ENCODE measurements around the gene CHRNE.

CHRNE gene

DNA sequence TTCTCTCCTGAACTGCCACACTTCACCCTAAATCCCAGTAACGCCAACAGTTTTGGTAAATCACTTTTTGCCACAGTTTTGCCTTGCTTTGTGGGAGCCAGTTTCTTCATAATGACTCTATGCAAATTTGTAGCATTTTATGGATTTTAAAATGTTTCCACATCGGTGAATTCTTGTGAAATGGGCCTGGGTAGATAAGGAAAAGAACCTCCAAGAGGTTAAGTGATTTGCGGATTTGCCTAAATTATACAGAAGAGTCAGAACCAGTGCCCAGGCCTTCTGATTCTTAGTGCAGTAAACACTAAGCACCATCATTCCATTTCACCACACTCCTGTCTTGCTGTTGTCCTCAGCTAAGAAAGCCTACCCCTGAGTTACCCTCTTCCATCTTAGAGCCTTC lies 51.8 kb downstream of the CHRNE start:
- no peak for DNase-seq

DNA sequence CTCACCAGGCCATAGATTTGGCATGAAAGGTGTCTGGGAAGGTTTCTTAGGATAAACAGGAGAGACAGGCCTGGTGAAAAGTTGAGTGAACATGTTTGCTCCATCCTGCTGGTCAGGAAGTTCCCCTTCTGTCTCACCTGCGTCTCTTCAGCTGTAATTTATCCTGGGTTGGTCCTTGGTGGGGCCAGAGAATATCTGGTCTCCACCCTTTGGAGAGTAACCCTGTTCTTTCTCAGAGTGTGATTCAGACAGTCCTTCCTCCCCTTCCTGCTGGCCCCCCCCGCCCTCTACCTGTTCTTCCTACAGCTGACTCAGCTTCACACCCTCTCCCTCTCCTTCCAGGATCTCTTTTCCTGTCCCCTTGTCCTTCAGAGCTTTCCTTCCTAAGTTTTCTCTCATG lies 52.7 kb downstream of the CHRNE start:
- no peak for DNase-seq

DNA sequence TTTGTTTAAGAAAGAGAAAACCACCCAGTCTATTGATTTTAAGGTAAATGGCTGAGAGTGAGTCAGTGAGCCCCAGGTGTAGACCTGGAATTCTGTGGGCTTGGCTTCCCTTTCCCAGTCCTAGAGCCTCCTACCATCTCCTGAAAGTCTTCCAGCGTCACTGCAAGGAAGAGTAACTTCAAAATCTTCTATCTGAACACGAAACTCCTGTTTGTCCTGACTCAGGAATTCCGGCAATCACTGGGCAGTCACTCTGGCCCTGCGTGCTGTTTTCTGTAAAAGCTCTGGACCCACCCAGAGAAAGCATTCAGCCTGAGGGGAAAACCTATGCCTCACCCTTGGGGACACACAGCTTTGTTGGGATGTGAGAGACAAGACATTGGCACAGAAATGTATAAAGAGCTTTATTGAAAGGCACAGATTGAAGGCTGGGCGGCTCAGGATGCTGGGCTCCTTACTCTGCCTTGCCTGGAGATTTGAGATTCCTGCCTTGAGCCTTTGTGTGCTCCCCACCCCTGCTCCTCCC lies 53.8 kb downstream of the CHRNE start:
- no peak for DNase-seq

Measured in hematopoietic multipotent progenitor cell treated with erythropoietin and hydrocortisone succinate and interleukin-3 and kit ligand, for 8 days (in vitro differentiated cells).